K562 (cell line): ENCODE data around the gene CC2D2B.

Experiments
- CBX5 ChIP-seq: IDR thresholded peaks from 2 replicates; pipeline ENCODE4 v1.6.1; 2014; ENCODE audit warnings: low read depth, borderline replicate concordance
- TARDBP ChIP-seq: fragments of 450-650 bp; IDR thresholded peaks from 2 replicates; pipeline ENCODE4 v1.6.1; 2016

DNA sequence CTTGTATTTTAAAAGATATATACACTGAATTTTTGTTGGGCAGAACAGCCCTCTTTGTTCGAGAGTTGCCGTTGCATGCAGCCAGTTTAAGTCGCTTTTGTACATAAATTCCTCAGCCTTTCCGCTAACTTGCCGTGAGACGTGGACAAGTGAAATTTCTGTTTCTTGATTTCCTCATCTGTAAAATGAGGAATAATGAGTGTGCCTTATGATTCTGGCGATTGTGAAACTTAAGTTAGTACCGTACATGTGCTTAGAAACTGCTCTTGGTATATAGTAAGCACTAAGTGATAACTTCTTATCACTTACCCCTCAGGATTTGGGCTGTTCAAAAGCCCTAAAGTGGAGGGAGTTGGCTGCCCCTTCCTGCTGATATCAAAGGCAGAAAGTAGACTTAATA is 137.0 kb downstream of the CC2D2B start:
- TF ChIP-seq CBX5 = no peak
- TF ChIP-seq TARDBP = no peak
